ENCODE measurements around the gene RPS3. TPM values are rescaled to one million over a fixed set of nuclear protein-coding genes. Genes with fewer than 3 reads are reported as not detected.
A peak's percentile ranks its signal among the peaks of the same experiment; 100 is the strongest.

The RPS3 gene
- total and polyA plus RNA-seq, 2 of the 13 experiments (the other 11 are each of a cell fraction or from before 2014, with no cell fraction given), result 2,143 to 3,616 TPM

- TF ChIP-seq ATF7-NPFF (CRISPR knock-in tag; IDR thresholded peaks at IDR 0.05; ENCODE audit: low read depth) (peak; percentile 37; the same call in 1 of the 2 replicates), SNAPC2 (CRISPR knock-in tag; IDR thresholded peaks at IDR 0.05) (no peak), HNF4G (IDR thresholded peaks at IDR 0.05; ENCODE audit: borderline replicate concordance, low read depth, low read length) (0 out of 2 replicates have a peak, but pooled peaks have one; percentile 10), HNF4G (CRISPR knock-in tag; IDR thresholded peaks at IDR 0.05; ENCODE audit: borderline replicate concordance, low read depth) (no peak), ZBED4 (CRISPR knock-in tag; IDR thresholded peaks at IDR 0.05; ENCODE audit: borderline replicate concordance) (no peak), ZBTB44 (CRISPR knock-in tag; IDR thresholded peaks at IDR 0.05) (no peak), TEAD3 (CRISPR knock-in tag; optimal IDR thresholded peaks at IDR 0.05; ENCODE audit: borderline replicate concordance) (no peak), KDM1A (CRISPR knock-in tag; IDR thresholded peaks at IDR 0.05) (no peak), HNF4A (CRISPR knock-in tag; IDR thresholded peaks at IDR 0.05) (peak; percentile 59; the same call in 1 of the 2 replicates), ZNF770 (CRISPR knock-in tag; IDR thresholded peaks at IDR 0.05) (peak; percentile 73), KLF6 (CRISPR knock-in tag; IDR thresholded peaks at IDR 0.05) (no peak), CEBPZ (IDR thresholded peaks at IDR 0.05; ENCODE audit: low read length) (no peak)
These were observed 49.7 kb upstream of the RPS3 start (continued) for GRCh38 chr11:75349521-75350116.

Data from HepG2 (cell line).